IMR-90 (cell line): ENCODE data around the gene PLCB2. TPM values are rescaled to one million over a fixed set of nuclear protein-coding genes. Genes with fewer than 3 reads are reported as not detected.

Source experiments
- ATAC-seq: fragments of 200-7000 bp; cut with Tn5 transposase; 2 replicates; pipeline ENCODE4 v1.9.1; 2020; ENCODE audit warnings: low read depth, mild to moderate bottlenecking, moderate library complexity
- BruUV-seq: library from RNA; stranded (reverse); fragments of 400-500 nt; replicated peaks from 2 replicates; lab custom pipeline; 2021; lab: Mats Ljungman, UMichigan
- CTCF ChIA-PET: fragments of 300-600 bp; formaldehyde crosslinking; extraction: SDS; loops from one replicate; lab custom pipeline; 2021; ENCODE audit warnings: antibody characterized with exemption; lab: Yijun Ruan, JAX
- POLR2A ChIA-PET: fragments of 300-600 bp; sonication (Branson Sonifier 250); formaldehyde crosslinking; loops from one replicate; lab custom pipeline; 2022; ENCODE audit warnings: antibody characterized with exemption; ENCODE audit not compliant: unreplicated experiment; lab: Charles Lee
- DNase-seq: peaks from one replicate; pipeline ENCODE4 v3.0.0; 2013
- H2AFZ ChIP-seq: replicated peaks from 2 replicates; pipeline ENCODE3; 2013; ENCODE audit warnings: low read length, mild to moderate bottlenecking; ENCODE audit not compliant: poor library complexity
- H2AK5ac ChIP-seq: 2 replicates; pipeline ENCODE4 v1.6.1; 2013; ENCODE audit warnings: low read depth, low read length, inconsistent platforms
- H2AK9ac ChIP-seq: replicated peaks from 2 replicates; pipeline ENCODE3; 2013; ENCODE audit warnings: mild to moderate bottlenecking, low read depth, low read length, moderate library complexity; ENCODE audit not compliant: poor library complexity
- H2BK120ac ChIP-seq: 2 replicates; pipeline ENCODE4 v1.6.1; 2013; ENCODE audit warnings: low read depth, low read length, inconsistent platforms
- H2BK15ac ChIP-seq: 3 replicates; pipeline ENCODE4 v1.6.1; 2013; ENCODE audit warnings: low read depth, low read length, inconsistent platforms
- H2BK20ac ChIP-seq: 2 replicates; pipeline ENCODE4 v1.6.1; 2013; ENCODE audit warnings: low read depth, mild to moderate bottlenecking, inconsistent platforms, low read length, moderate library complexity
- H2BK5ac ChIP-seq: 2 replicates; pipeline ENCODE4 v1.6.1; 2013; ENCODE audit warnings: mild to moderate bottlenecking, low read depth, low read length, inconsistent platforms; ENCODE audit not compliant: poor library complexity, severe bottlenecking
- H3K14ac ChIP-seq: replicated peaks from 2 replicates; pipeline ENCODE4 v1.6.1; 2013; ENCODE audit warnings: low read depth, low read length, inconsistent platforms
- H3K18ac ChIP-seq: 2 replicates; pipeline ENCODE4 v1.6.1; 2013; ENCODE audit warnings: low read depth, low read length, control low read depth
- H3K23ac ChIP-seq: 2 replicates; pipeline ENCODE4 v1.6.1; 2013; ENCODE audit warnings: low read depth, low read length, inconsistent platforms
- H3K27ac ChIP-seq: 2 replicates; pipeline ENCODE4 v1.5.1; 2013; ENCODE audit warnings: mild to moderate bottlenecking, control low read depth, low read length; ENCODE audit not compliant: insufficient read depth
- H3K27me3 ChIP-seq: 2 replicates; pipeline ENCODE4 v1.6.1; 2013; ENCODE audit warnings: low read length; ENCODE audit not compliant: control insufficient read depth, insufficient read depth
- H3K36me3 ChIP-seq: 2 replicates; pipeline ENCODE4 v1.6.1; 2013; ENCODE audit warnings: low read length, mixed read lengths; ENCODE audit not compliant: control insufficient read depth, insufficient read depth
- H3K4ac ChIP-seq: 2 replicates; pipeline ENCODE4 v1.6.1; 2013; ENCODE audit warnings: low read depth, low read length, inconsistent platforms
- H3K4me1 ChIP-seq: 2 replicates; pipeline ENCODE4 v1.6.1; 2013; ENCODE audit warnings: low read length, mixed read lengths; ENCODE audit not compliant: control insufficient read depth, insufficient read depth
- H3K4me2 ChIP-seq: 2 replicates; pipeline ENCODE4 v1.6.1; 2013; ENCODE audit warnings: low read depth, mild to moderate bottlenecking, control low read depth, low read length, moderate library complexity
- H3K4me3 ChIP-seq: 2 replicates; pipeline ENCODE4 v1.5.1; 2013; ENCODE audit warnings: low read depth, mild to moderate bottlenecking, control low read depth, low read length, moderate library complexity; ENCODE audit not compliant: insufficient read depth
- H3K56ac ChIP-seq: 2 replicates; pipeline ENCODE4 v1.6.1; 2013; ENCODE audit warnings: low read length, inconsistent platforms; ENCODE audit not compliant: insufficient read depth; ENCODE audit errors: extremely low read depth
- H3K79me1 ChIP-seq, 2 experiments: 2 replicates each; pipeline ENCODE4 v1.6.1; 2013; ENCODE audit warnings: low read length in 2 of 2, inconsistent platforms in 1 of 2, low read depth in 1 of 2
- H3K9ac ChIP-seq: 2 replicates; pipeline ENCODE4 v1.6.1; 2013; ENCODE audit warnings: low read depth, low read length, control low read depth
- H3K9me1 ChIP-seq: 2 replicates; pipeline ENCODE4 v1.6.1; 2013; ENCODE audit warnings: low read length, inconsistent platforms; ENCODE audit not compliant: insufficient read depth
- H3K9me3 ChIP-seq: 2 replicates; pipeline ENCODE4 v1.6.1; 2013; ENCODE audit warnings: low read length; ENCODE audit not compliant: control insufficient read depth, insufficient read depth
- H4K20me1 ChIP-seq: 2 replicates; pipeline ENCODE4 v1.6.1; 2013; ENCODE audit warnings: low read length, inconsistent platforms; ENCODE audit not compliant: insufficient read depth
- H4K5ac ChIP-seq: 2 replicates; pipeline ENCODE4 v1.6.1; 2013; ENCODE audit warnings: mild to moderate bottlenecking, low read depth, low read length, control low read depth
- H4K8ac ChIP-seq, 2 experiments: 2 replicates each; pipeline ENCODE4 v1.6.1; 2013; ENCODE audit warnings: low read depth in 2 of 2, low read length in 2 of 2, control low read depth in 1 of 2, inconsistent platforms in 1 of 2
- H4K91ac ChIP-seq: 2 replicates; pipeline ENCODE4 v1.6.1; 2013; ENCODE audit warnings: low read depth, low read length, inconsistent platforms; ENCODE audit not compliant: insufficient read depth
- BHLHE40 ChIP-seq: fragments of 150-350 bp; IDR thresholded peaks from 2 replicates; pipeline ENCODE4 v1.6.1; 2016; ENCODE audit warnings: mild to moderate bottlenecking, low read depth, low read length
- CEBPB ChIP-seq: IDR thresholded peaks from 2 replicates; pipeline ENCODE4 v1.6.1; 2012; ENCODE audit warnings: low read depth, low read length, improper control_type of control experiment
- CHD1 ChIP-seq: IDR thresholded peaks from 2 replicates; pipeline ENCODE4 v1.6.1; 2012; ENCODE audit warnings: low read depth, low read length, improper control_type of control experiment
- FOS ChIP-seq: fragments of 150-350 bp; IDR thresholded peaks from 2 replicates; pipeline ENCODE4 v1.6.1; 2016; ENCODE audit warnings: low read depth, low read length
- MAZ ChIP-seq: IDR thresholded peaks from 2 replicates; pipeline ENCODE4 v1.6.1; 2012; ENCODE audit warnings: low read depth, mild to moderate bottlenecking, low read length, improper control_type of control experiment, moderate library complexity, borderline replicate concordance
- MXI1 ChIP-seq: IDR thresholded peaks from 2 replicates; pipeline ENCODE4 v1.6.1; 2012; ENCODE audit warnings: low read depth, mild to moderate bottlenecking, low read length, moderate library complexity, borderline replicate concordance
- NFE2L2 ChIP-seq: fragments of 150-350 bp; IDR thresholded peaks from 2 replicates; pipeline ENCODE4 v1.6.1; 2016; ENCODE audit warnings: low read depth, mild to moderate bottlenecking, low read length
- POLR2A ChIP-seq: IDR thresholded peaks from 2 replicates; pipeline ENCODE4 v1.6.1; 2012; ENCODE audit warnings: mild to moderate bottlenecking, low read depth, low read length
- RAD21 ChIP-seq: IDR thresholded peaks from 2 replicates; pipeline ENCODE4 v1.6.1; 2012; ENCODE audit warnings: low read length, improper control_type of control experiment
- RFX5 ChIP-seq: IDR thresholded peaks from 2 replicates; pipeline ENCODE4 v1.8.0; 2012; ENCODE audit warnings: low read depth, mild to moderate bottlenecking, low read length, moderate library complexity
- SMC3 ChIP-seq: fragments of 150-350 bp; IDR thresholded peaks from 2 replicates; pipeline ENCODE4 v1.6.1; 2016; ENCODE audit warnings: low read depth, mild to moderate bottlenecking, antibody characterized with exemption, low read length, moderate library complexity
- WGBS, 2 experiments: methylation state at CpG; one replicate each; pipeline versions ENCODE4 v1.1.5 to v1.1.7; 2013; ENCODE audit warnings: missing lambda C conversion rate in 2 of 2; ENCODE audit not compliant: insufficient read length in 1 of 2; ENCODE audit errors: extremely low coverage in 2 of 2; 5-methylcytosine and 5-hydroxymethylcytosine counted together
- dilution Hi-C: fragments of 300-500 bp; cut with HindIII; formaldehyde crosslinking; loops from one replicate; pipeline ENCODE4 v1.14.3; 2018; ENCODE audit warnings: low sequenced_read_pairs; ENCODE audit not compliant: unreplicated experiment
- in situ Hi-C: fragments of 300-500 bp; cut with MboI; formaldehyde crosslinking; loops from 3 replicates; pipeline ENCODE4 v1.14.3; 2019; ENCODE audit warnings: low sequenced_read_pairs, inconsistent platforms, mixed read lengths
- intact Hi-C: fragments of 100-400 bp; cut with micrococcal nuclease; formaldehyde crosslinking; loops from 2 replicates; pipeline ENCODE4 v1.10.0; 2022
- polyA plus RNA-seq, 3 experiments: library from polyadenylated mRNA; depleted of rRNA; stranded (reverse); fragments of >200 nt; gene quantifications; 2 replicates each; pipeline ENCODE4 v1.2.3, GENCODE V29; 2012; ENCODE audit warnings: low replicate concordance in 1 of 3
- total RNA-seq: library from RNA; depleted of rRNA; stranded (reverse); fragments of >200 nt; gene quantifications from 2 replicates; pipeline ENCODE4 v1.2.3, GENCODE V29; 2012
- TF ChIP-seq, protein P1 (sequence below): fragments of 150-350 bp; IDR thresholded peaks from 2 replicates; pipeline ENCODE4 v1.6.1; 2017; ENCODE audit warnings: mild to moderate bottlenecking, antibody characterized with exemption, low read length, low read depth
- TF ChIP-seq, protein P2 (sequence below): conservative IDR thresholded peaks from 2 replicates; pipeline ENCODE4 v1.5.1; 2012; ENCODE audit warnings: mild to moderate bottlenecking, low read depth, low read length, improper control_type of control experiment
- TF ChIP-seq, protein P3 (sequence below): fragments of 150-350 bp; IDR thresholded peaks from 2 replicates; pipeline ENCODE4 v1.6.1; 2016; ENCODE audit warnings: low read depth, mild to moderate bottlenecking, low read length, moderate library complexity, borderline replicate concordance

Gene PLCB2
- total and polyA plus RNA-seq, 2 of the 4 experiments (the other 2 are of a cell fraction): 0.18 to 1.4 TPM

DNA sequence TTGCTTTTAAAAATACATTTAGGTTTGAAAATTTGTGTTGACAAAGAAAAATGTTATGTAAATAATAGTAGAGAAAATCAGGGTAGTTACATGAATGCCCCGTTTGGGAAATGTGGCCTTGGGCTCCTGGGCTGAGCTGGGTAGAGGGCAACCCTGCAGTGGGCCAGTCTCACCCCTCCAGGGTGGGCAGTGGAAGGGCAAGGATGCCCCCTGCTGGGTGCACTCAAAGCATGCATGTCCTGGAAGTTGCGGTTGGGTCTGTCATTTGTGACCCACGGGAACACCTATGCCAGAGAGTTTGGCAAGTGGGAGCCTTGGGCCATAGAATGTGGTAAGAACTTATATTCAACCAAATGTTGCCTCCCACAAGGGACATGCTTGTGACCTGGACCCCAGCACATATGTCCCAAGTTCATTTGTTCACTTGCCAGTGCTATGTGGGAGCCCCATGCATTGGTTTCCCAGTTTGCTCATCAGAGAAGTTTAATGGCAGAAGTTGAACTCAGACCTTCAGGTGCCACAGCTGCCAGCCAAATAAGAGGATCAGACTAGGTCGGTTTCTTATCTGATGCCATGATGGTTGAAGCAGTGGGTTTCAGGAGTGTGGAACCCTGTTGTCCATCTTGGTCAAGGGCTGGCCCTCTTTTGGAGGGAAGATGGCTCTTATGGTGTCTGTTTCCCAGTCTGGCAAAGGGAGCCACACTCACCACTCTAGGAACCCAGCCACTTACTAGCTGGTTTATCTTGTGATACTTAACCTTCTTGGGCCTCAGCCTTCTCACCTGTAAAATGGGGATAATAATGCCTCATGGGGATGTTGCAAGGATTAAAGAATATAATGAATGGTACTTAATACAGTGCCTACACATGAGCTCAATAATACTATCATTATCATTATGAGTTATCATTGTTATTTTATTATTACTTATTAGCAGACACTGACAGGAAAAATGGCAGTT lies 2.5 kb upstream of the PLCB2 start:
- Histone ChIP-seq H3K27me3 (peaks cover 57% of the 10 kb centered on the region), H2AK5ac (no peak overlapping the region), H3K56ac (no peak overlapping the region), H2BK120ac (no peak overlapping the region), H3K18ac (no peak overlapping the region), H3K4me3 (no peak overlapping the region), H3K27ac (no peak overlapping the region), H3K9me3 (no peaks in the 10 kb centered on the region), H3K4me1 (peaks cover 6% of the 10 kb centered on the region), H3K9me1 (no peaks in the 10 kb centered on the region), H3K14ac (no peak overlapping the region), H3K23ac (no peak overlapping the region), H3K79me1 (no peaks in the 10 kb centered on the region), H4K91ac (no peak overlapping the region), H3K4ac (no peak overlapping the region), H2BK15ac (no peak overlapping the region), H2AFZ (no peak overlapping the region), H4K5ac (no peak overlapping the region), H2BK5ac (no peak overlapping the region), H4K20me1 (no peaks in the 10 kb centered on the region), H3K36me3 (no peaks in the 10 kb centered on the region), H4K8ac (no peak overlapping the region), H2BK20ac (no peak overlapping the region), H3K4me2 (no peak overlapping the region), H3K9ac (no peak overlapping the region), H2AK9ac (no peak overlapping the region)
- 0% methylated on average over 2 of the region's 4 CpGs; no CpG with 5 or more reads in 1 of the 2 experiments for WGBS, 2 experiments
- ATAC-seq: peak; percentile 71
- intact Hi-C loops (loop anchor here (1.0 to 2.0 kb wide), 2 partner anchors 31 to 93 kb away; no protein-coding TSS in a partner anchor), dilution Hi-C loops (no loop called here), in situ Hi-C loops (no loop called here)
- ChIA-PET CTCF (interaction anchor here (0.5 to 1.5 kb wide), 9 partner anchors 10 to 31 kb away, joined by 3 to 7 read pairs (median 4); partner anchors contain the start of genes ANKRD63 and INAFM2), POLR2A (no interaction called here)
- BruUV-seq: no TSS peak
- DNase-seq: peak; percentile 33
- no peak for TF ChIP-seq MAZ
- TF ChIP-seq, protein P1, sequence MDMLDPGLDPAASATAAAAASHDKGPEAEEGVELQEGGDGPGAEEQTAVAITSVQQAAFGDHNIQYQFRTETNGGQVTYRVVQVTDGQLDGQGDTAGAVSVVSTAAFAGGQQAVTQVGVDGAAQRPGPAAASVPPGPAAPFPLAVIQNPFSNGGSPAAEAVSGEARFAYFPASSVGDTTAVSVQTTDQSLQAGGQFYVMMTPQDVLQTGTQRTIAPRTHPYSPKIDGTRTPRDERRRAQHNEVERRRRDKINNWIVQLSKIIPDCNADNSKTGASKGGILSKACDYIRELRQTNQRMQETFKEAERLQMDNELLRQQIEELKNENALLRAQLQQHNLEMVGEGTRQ: no peak
- no peak for TF ChIP-seq RFX5
- TF ChIP-seq, protein P2, sequence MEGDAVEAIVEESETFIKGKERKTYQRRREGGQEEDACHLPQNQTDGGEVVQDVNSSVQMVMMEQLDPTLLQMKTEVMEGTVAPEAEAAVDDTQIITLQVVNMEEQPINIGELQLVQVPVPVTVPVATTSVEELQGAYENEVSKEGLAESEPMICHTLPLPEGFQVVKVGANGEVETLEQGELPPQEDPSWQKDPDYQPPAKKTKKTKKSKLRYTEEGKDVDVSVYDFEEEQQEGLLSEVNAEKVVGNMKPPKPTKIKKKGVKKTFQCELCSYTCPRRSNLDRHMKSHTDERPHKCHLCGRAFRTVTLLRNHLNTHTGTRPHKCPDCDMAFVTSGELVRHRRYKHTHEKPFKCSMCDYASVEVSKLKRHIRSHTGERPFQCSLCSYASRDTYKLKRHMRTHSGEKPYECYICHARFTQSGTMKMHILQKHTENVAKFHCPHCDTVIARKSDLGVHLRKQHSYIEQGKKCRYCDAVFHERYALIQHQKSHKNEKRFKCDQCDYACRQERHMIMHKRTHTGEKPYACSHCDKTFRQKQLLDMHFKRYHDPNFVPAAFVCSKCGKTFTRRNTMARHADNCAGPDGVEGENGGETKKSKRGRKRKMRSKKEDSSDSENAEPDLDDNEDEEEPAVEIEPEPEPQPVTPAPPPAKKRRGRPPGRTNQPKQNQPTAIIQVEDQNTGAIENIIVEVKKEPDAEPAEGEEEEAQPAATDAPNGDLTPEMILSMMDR: peak; percentile 71
- no peak for TF ChIP-seq FOS
- no peak for TF ChIP-seq MXI1
- TF ChIP-seq, protein P3, sequence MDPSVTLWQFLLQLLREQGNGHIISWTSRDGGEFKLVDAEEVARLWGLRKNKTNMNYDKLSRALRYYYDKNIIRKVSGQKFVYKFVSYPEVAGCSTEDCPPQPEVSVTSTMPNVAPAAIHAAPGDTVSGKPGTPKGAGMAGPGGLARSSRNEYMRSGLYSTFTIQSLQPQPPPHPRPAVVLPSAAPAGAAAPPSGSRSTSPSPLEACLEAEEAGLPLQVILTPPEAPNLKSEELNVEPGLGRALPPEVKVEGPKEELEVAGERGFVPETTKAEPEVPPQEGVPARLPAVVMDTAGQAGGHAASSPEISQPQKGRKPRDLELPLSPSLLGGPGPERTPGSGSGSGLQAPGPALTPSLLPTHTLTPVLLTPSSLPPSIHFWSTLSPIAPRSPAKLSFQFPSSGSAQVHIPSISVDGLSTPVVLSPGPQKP: no peak
- TF ChIP-seq SMC3: peak; percentile 77
- TF ChIP-seq CEBPB: no peak
- TF ChIP-seq BHLHE40: no peak
- no peak for TF ChIP-seq NFE2L2
- no peak for TF ChIP-seq CHD1
- TF ChIP-seq RAD21: peak; percentile 83
- TF ChIP-seq POLR2A: no peak
